HCT116 (cell line): Measurements from ENCODE around the gene MAP2K3. TPM values are rescaled to one million over a fixed set of nuclear protein-coding genes. Genes with fewer than 3 reads are reported as not detected.

Experiments used
- ATAC-seq: fragments of 200-7000 bp; cut with Tn5 transposase; 2 replicates; pipeline ENCODE4 v1.9.1; 2020; ENCODE audit warnings: mild to moderate bottlenecking, moderate library complexity
- BruUV-seq: library from RNA; stranded (reverse); fragments of 400-500 nt; replicated peaks from 2 replicates; lab custom pipeline; 2021; lab: Mats Ljungman, UMichigan
- CTCF ChIA-PET: fragments of 300-600 bp; sonication (Branson Sonifier 250); formaldehyde crosslinking; loops from one replicate; lab custom pipeline; 2021; ENCODE audit warnings: antibody characterized with exemption; lab: Charles Lee
- POLR2A ChIA-PET: fragments of 300-600, 350-600 bp; sonication (Branson Sonifier 250); formaldehyde crosslinking; loops from one replicate; lab custom pipeline; 2021; ENCODE audit warnings: antibody characterized with exemption; lab: Charles Lee
- RAD21 ChIA-PET, 2 experiments: fragments of 300-600 bp; sonication (Branson Sonifier 250); formaldehyde crosslinking; loops; one replicate each; lab custom pipeline; 2023; ENCODE audit warnings: low total read pairs in 2 of 2; ENCODE audit not compliant: uncharacterized antibody in 2 of 2, unreplicated experiment in 2 of 2, low non-redundant PET in 1 of 2; lab: Charles Lee
- DNase-seq: peaks from one replicate; pipeline ENCODE4 v3.0.0-alpha.2; 2010; ENCODE audit warnings: low read depth, low spot score
- H2AFZ ChIP-seq: fragments of 200-600 bp; shearing (Covaris generic), sonication (generic); 2 replicates; pipeline ENCODE4 v1.6.1; 2017; ENCODE audit warnings: low read depth, mixed run types, mixed read lengths, antibody characterized with exemption, low read length; ENCODE audit not compliant: poor library complexity, severe bottlenecking
- H3K27ac ChIP-seq: 2 replicates; pipeline ENCODE4 v1.5.1; 2012; ENCODE audit warnings: low read depth, low read length
- H3K27me3 ChIP-seq: fragments of 200-600 bp; sonication (generic); 2 replicates; pipeline ENCODE4 v1.6.1; 2016; ENCODE audit warnings: mixed run types, low read length, mixed read lengths; ENCODE audit not compliant: insufficient read depth
- H3K36me3 ChIP-seq, 2 experiments: fragments of 200-500 bp in 1 of 2; fragments of 200-600 bp in 1 of 2; sonication (Bioruptor generic) in 1 of 2; sonication (generic) in 1 of 2; 2 replicates each; pipeline versions ENCODE4 v1.5.1 to v1.6.1; 2014 to 2016; ENCODE audit warnings: low read length in 2 of 2, inconsistent platforms in 1 of 2, mixed read lengths in 1 of 2, mixed run types in 1 of 2; ENCODE audit not compliant: insufficient read depth in 2 of 2, control insufficient read depth in 1 of 2
- H3K4me1 ChIP-seq, 2 experiments: fragments of 200-600 bp in 1 of 2; sonication (generic) in 1 of 2; 2 replicates each; pipeline versions ENCODE4 v1.5.1 to v1.6.1; 2012 to 2017; ENCODE audit warnings: low read length in 2 of 2, inconsistent platforms in 1 of 2, mild to moderate bottlenecking in 1 of 2, mixed read lengths in 1 of 2, mixed run types in 1 of 2, moderate library complexity in 1 of 2; ENCODE audit not compliant: insufficient read depth in 2 of 2, control insufficient read depth in 1 of 2
- H3K4me2 ChIP-seq: fragments of 200-600 bp; sonication (generic); 2 replicates; pipeline ENCODE4 v1.6.1; 2017; ENCODE audit warnings: mixed run types, low read length, mixed read lengths
- H3K4me3 ChIP-seq, 2 experiments: fragments of 200-600 bp in 1 of 2; sonication (generic) in 1 of 2; replicated peaks in 1 of 2; 2 replicates each; pipeline ENCODE4 v1.5.1; 2011 to 2016; ENCODE audit warnings: low read length in 2 of 2, control low read depth in 1 of 2, low read depth in 1 of 2, mild to moderate bottlenecking in 1 of 2, mixed read lengths in 1 of 2, mixed run types in 1 of 2
- H3K79me2 ChIP-seq: fragments of 200-600 bp; sonication (generic); 2 replicates; pipeline ENCODE4 v1.6.1; 2017; ENCODE audit warnings: mild to moderate bottlenecking, mixed run types, low read length, moderate library complexity, mixed read lengths; ENCODE audit not compliant: insufficient read depth
- H3K9ac ChIP-seq: fragments of 200-600 bp; sonication (generic); 2 replicates; pipeline ENCODE4 v1.6.1; 2016; ENCODE audit warnings: low read length, mixed read lengths
- H3K9me2 ChIP-seq: fragments of 200-600 bp; sonication (generic), shearing (Covaris generic); 2 replicates; pipeline ENCODE4 v1.6.1; 2017; ENCODE audit warnings: mixed run types, mild to moderate bottlenecking, moderate library complexity; ENCODE audit not compliant: insufficient read depth
- H3K9me3 ChIP-seq, 2 experiments: fragments of 200-500 bp in 1 of 2; fragments of 200-600 bp in 1 of 2; sonication (Bioruptor generic) in 1 of 2; sonication (generic) in 1 of 2; 2 replicates each; pipeline ENCODE4 v1.6.1; 2014 to 2017; ENCODE audit warnings: low read length in 2 of 2, mixed read lengths in 2 of 2, inconsistent platforms in 1 of 2, low read depth in 1 of 2, mild to moderate bottlenecking in 1 of 2, mixed run types in 1 of 2, moderate library complexity in 1 of 2; ENCODE audit not compliant: control insufficient read depth in 1 of 2, insufficient read depth in 1 of 2
- H4K20me1 ChIP-seq: fragments of 200-600 bp; sonication (generic), shearing (Covaris generic); 2 replicates; pipeline ENCODE4 v1.6.1; 2017; ENCODE audit warnings: mixed run types, mild to moderate bottlenecking, moderate library complexity; ENCODE audit not compliant: insufficient read depth
- CBX3 ChIP-seq: IDR thresholded peaks from 2 replicates; pipeline ENCODE4 v1.6.1; 2012; ENCODE audit warnings: low read depth
- CEBPB ChIP-seq: IDR thresholded peaks from 2 replicates; pipeline ENCODE4 v1.6.1; 2012; ENCODE audit warnings: low read depth
- CTCF ChIP-seq, 3 experiments: fragments of 200-600 bp in 1 of 3; sonication (generic) in 1 of 3; IDR thresholded peaks in 2 of 3; conservative IDR thresholded peaks in 1 of 3; 2 replicates each; pipeline ENCODE4 v1.5.1; 2012 to 2017; ENCODE audit warnings: low read depth in 2 of 3, low read length in 2 of 3, antibody characterized with exemption in 1 of 3, borderline replicate concordance in 1 of 3, control low read depth in 1 of 3, mild to moderate bottlenecking in 1 of 3, mixed read lengths in 1 of 3, mixed run types in 1 of 3, moderate library complexity in 1 of 3; ENCODE audit not compliant: insufficient read depth in 1 of 3
- EGR1 ChIP-seq: IDR thresholded peaks from 2 replicates; pipeline ENCODE4 v1.6.1; 2012; ENCODE audit warnings: low read depth
- ELF1 ChIP-seq: IDR thresholded peaks from 2 replicates; pipeline ENCODE4 v1.6.1; 2012; ENCODE audit warnings: low read depth, borderline replicate concordance
- EZH2 ChIP-seq: fragments of 200-600 bp; sonication (generic); IDR thresholded peaks from 2 replicates; pipeline ENCODE4 v1.6.1; 2017; ENCODE audit warnings: antibody characterized with exemption, mixed run types
- EZH2phosphoT487 ChIP-seq: fragments of 200-600 bp; IDR thresholded peaks from 2 replicates; pipeline ENCODE4 v1.6.1; 2018; ENCODE audit warnings: antibody characterized with exemption, borderline replicate concordance
- JUND ChIP-seq: IDR thresholded peaks from 2 replicates; pipeline ENCODE4 v1.6.1; 2012
- POLR2A ChIP-seq: IDR thresholded peaks from 2 replicates; pipeline ENCODE4 v1.7.0; 2011; ENCODE audit warnings: borderline replicate concordance; ENCODE audit not compliant: insufficient read depth, insufficient read length; ENCODE audit errors: extremely low read depth
- POLR2AphosphoS5 ChIP-seq: IDR thresholded peaks from 2 replicates; pipeline ENCODE4 v1.6.1; 2011; ENCODE audit warnings: mild to moderate bottlenecking, low read depth, low read length, moderate library complexity
- RAD21 ChIP-seq: IDR thresholded peaks from 2 replicates; pipeline ENCODE4 v1.6.1; 2012; ENCODE audit warnings: low read depth, mild to moderate bottlenecking
- SP1 ChIP-seq: IDR thresholded peaks from 2 replicates; pipeline ENCODE4 v1.6.1; 2012; ENCODE audit warnings: low read depth
- SRF ChIP-seq: IDR thresholded peaks from 2 replicates; pipeline ENCODE4 v1.6.1; 2012; ENCODE audit warnings: low read depth
- YY1 ChIP-seq: IDR thresholded peaks from 2 replicates; pipeline ENCODE4 v1.6.1; 2011; ENCODE audit warnings: low read length, low read depth, moderate library complexity, mild to moderate bottlenecking; ENCODE audit not compliant: insufficient replicate concordance; ENCODE audit errors: extremely low read depth
- ZFX ChIP-seq: fragments of 450-650 bp; IDR thresholded peaks from 2 replicates; pipeline ENCODE4 v1.6.1; 2017
- ZNF274 ChIP-seq: fragments of 200-500 bp; sonication (Bioruptor generic); IDR thresholded peaks from 2 replicates; pipeline ENCODE4 v1.6.1; 2014; ENCODE audit warnings: mild to moderate bottlenecking, low read depth, low read length, inconsistent platforms
- intact Hi-C: fragments of 100-400 bp; cut with micrococcal nuclease; formaldehyde crosslinking; loops from 2 replicates; pipeline ENCODE4 v1.10.0; 2022
- total RNA-seq: library from RNA; stranded (reverse); gene quantifications from one replicate; pipeline ENCODE4 v1.2.1, GENCODE V29; 2021; ENCODE audit not compliant: unreplicated experiment

Gene MAP2K3
- total RNA-seq, 1 experiment from 2014 or later: 96.7 TPM

GRCh38 chr17:21292867-21293830 lies 8.6 kb downstream of the MAP2K3 start:
- peaks cover 99% of the 10 kb centered on the region for H3K79me2 ChIP-seq
- CTCF ChIA-PET: no interaction called here
- no TSS peak for BruUV-seq
- H3K27ac ChIP-seq: no peak overlapping the region
- peaks cover 27 to 28% of the 10 kb centered on the region in 2 experiments for H3K4me1 ChIP-seq
- H3K9ac ChIP-seq: no peak overlapping the region
- no peaks in the 10 kb centered on the region for H3K9me2 ChIP-seq
- intact Hi-C loops: no loop called here
- no peak for DNase-seq
- no peak overlapping the region for H2AFZ ChIP-seq
- RAD21 ChIA-PET: no interaction called here
- peaks cover 7 to 21% of the 10 kb centered on the region in 2 experiments; a peak in 3 of 4 replicates for H3K36me3 ChIP-seq
- no peak overlapping the region for H3K4me2 ChIP-seq
- TF ChIP-seq RAD21 (no peak), EZH2phosphoT487 (no peak), POLR2A (no peak), SP1 (no peak), CBX3 (no peak), ZNF274 (no peak), EGR1 (no peak)
- peaks cover 0 to 3% of the 10 kb centered on the region in 2 experiments; a peak in 1 of 4 replicates for H3K9me3 ChIP-seq
- H3K27me3 ChIP-seq: no peaks in the 10 kb centered on the region
- no peaks in the 10 kb centered on the region; the same call in 1 of the 2 replicates for H4K20me1 ChIP-seq
- no peak overlapping the region for H3K4me3 ChIP-seq
- POLR2A ChIA-PET: no interaction called here
- ATAC-seq: no peak

GRCh38 chr17:21293831-21294210 lies 9.3 kb downstream of the MAP2K3 start:
- no peak overlapping the region for H3K9ac ChIP-seq
- H3K9me3 ChIP-seq: peaks cover 0 to 3% of the 10 kb centered on the region in 2 experiments; a peak in 1 of 4 replicates
- H4K20me1 ChIP-seq: no peaks in the 10 kb centered on the region; the same call in 1 of the 2 replicates
- DNase-seq (no peak), ATAC-seq (no peak)
- H3K79me2 ChIP-seq: peaks cover 97% of the 10 kb centered on the region
- CTCF ChIA-PET: no interaction called here
- intact Hi-C loops: no loop called here
- H3K27ac ChIP-seq: no peak overlapping the region
- no peak overlapping the region for H3K4me2 ChIP-seq
- H3K4me1 ChIP-seq: peaks cover 21% of the 10 kb centered on the region in 2 experiments
- BruUV-seq: no TSS peak
- POLR2A ChIA-PET: no interaction called here
- H2AFZ ChIP-seq: no peak overlapping the region
- H3K4me3 ChIP-seq: no peak overlapping the region
- no peaks in the 10 kb centered on the region for H3K9me2 ChIP-seq
- peaks cover 7 to 22% of the 10 kb centered on the region in 2 experiments; a peak in 3 of 4 replicates for H3K36me3 ChIP-seq
- H3K27me3 ChIP-seq: no peaks in the 10 kb centered on the region
- RAD21 ChIA-PET: no interaction called here
- TF ChIP-seq YY1: no peak
- no peak for TF ChIP-seq POLR2AphosphoS5
- TF ChIP-seq SRF: no peak
- TF ChIP-seq CBX3: no peak
- TF ChIP-seq EZH2: no peak
- TF ChIP-seq ELF1: no peak
- TF ChIP-seq ZNF274: no peak
- no peak for TF ChIP-seq CEBPB
- no peak for TF ChIP-seq CTCF (IDR thresholded peaks at IDR 0.05 in 2 of 3, conservative IDR thresholded peaks at IDR 0.05 in 1 of 3; ENCODE audit: borderline replicate concordance in 1 of 3, insufficient read depth in 1 of 3, low read depth in 2 of 3, low read length in 2 of 3)
- no peak for TF ChIP-seq ZFX
- no peak for TF ChIP-seq EGR1
- TF ChIP-seq JUND: no peak
